Natural killer cell (primary cell): ENCODE data around the gene RABEPK. TPM values are rescaled to one million over a fixed set of nuclear protein-coding genes. Genes with fewer than 3 reads are reported as not detected.
A peak's percentile ranks its signal among the peaks of the same experiment; 100 is the strongest.

Experiments
- ATAC-seq, 3 donors: fragments of 150-1000 bp in 2 of 3; fragments of 200-7000 bp in 1 of 3; cut with Tn5 transposase; 1 replicate in 1 of 3; 2 replicates in 2 of 3; pipeline ENCODE4 v1.10.0; 2021; ENCODE audit warnings: mild to moderate bottlenecking in 2 of 3, moderate library complexity in 2 of 3
- DNase-seq, 2 donors: peaks; one replicate each; pipeline versions ENCODE4 v3.0.0 to v3.0.0-alpha.2; 2013 to 2021; ENCODE audit warnings: mixed read lengths in 1 of 2
- H3K27ac ChIP-seq: one replicate; pipeline ENCODE4 v1.5.1; 2013; ENCODE audit warnings: mild to moderate bottlenecking, low read length
- H3K27me3 ChIP-seq: one replicate; pipeline ENCODE4 v1.6.1; 2013; ENCODE audit warnings: low read length; ENCODE audit not compliant: control insufficient read depth, insufficient read depth
- H3K36me3 ChIP-seq: one replicate; pipeline ENCODE4 v1.6.1; 2013; ENCODE audit warnings: low read length; ENCODE audit not compliant: control insufficient read depth, insufficient read depth
- H3K4me1 ChIP-seq: one replicate; pipeline ENCODE4 v1.6.1; 2013; ENCODE audit warnings: low read length; ENCODE audit not compliant: control insufficient read depth, insufficient read depth
- H3K4me3 ChIP-seq: one replicate; pipeline ENCODE4 v1.5.1; 2013; ENCODE audit warnings: low read length
- H3K9me3 ChIP-seq: one replicate; pipeline ENCODE4 v1.6.1; 2013; ENCODE audit warnings: low read length; ENCODE audit not compliant: control insufficient read depth, insufficient read depth
- H3K27ac Mint-ChIP-seq, 2 donors: one replicate each; pipeline ENCODE4 v1.8.0; 2022; ENCODE audit warnings: mild to moderate bottlenecking in 2 of 2, mixed read lengths in 2 of 2, moderate library complexity in 1 of 2
- H3K27me3 Mint-ChIP-seq, 2 donors: one replicate each; pipeline ENCODE4 v1.8.0; 2022; ENCODE audit warnings: low read depth in 2 of 2, mixed read lengths in 2 of 2
- H3K36me3 Mint-ChIP-seq: one replicate; pipeline ENCODE4 v1.8.0; 2022; ENCODE audit warnings: mixed read lengths
- H3K4me1 Mint-ChIP-seq, 2 donors: one replicate each; pipeline ENCODE4 v1.8.0; 2022; ENCODE audit warnings: mixed read lengths in 2 of 2
- H3K4me3 Mint-ChIP-seq: one replicate; pipeline ENCODE4 v1.8.0; 2022; ENCODE audit warnings: mild to moderate bottlenecking, moderate library complexity, mixed read lengths
- H3K9me3 Mint-ChIP-seq, 2 donors: one replicate each; pipeline ENCODE4 v1.8.0; 2022; ENCODE audit warnings: mixed read lengths in 2 of 2
- WGBS: methylation state at CpG from one replicate; pipeline ENCODE4 v1.1.7; 2013; ENCODE audit warnings: missing lambda C conversion rate; ENCODE audit not compliant: insufficient coverage; 5-methylcytosine and 5-hydroxymethylcytosine counted together
- intact Hi-C: fragments of 100-400 bp; cut with micrococcal nuclease; formaldehyde crosslinking; loops from one replicate; pipeline ENCODE4 v1.14.2; 2022
- total RNA-seq, 4 donors: library from RNA; stranded (reverse); fragments of 120-200 nt in 1 of 4; gene quantifications; one replicate each; pipeline versions ENCODE4 v1.2.3 to v1.2.4, GENCODE V29; 2013 to 2022
- TF ChIP-seq, protein P1 (sequence below): fragments of 200-600 bp; IDR thresholded peaks from one replicate; pipeline ENCODE4 v1.8.0; 2022; ENCODE audit warnings: antibody characterized with exemption

Gene RABEPK
- total RNA-seq, 3 donors from 2014 or later (not counting 1 experiment from before 2014, with no cell fraction given): 10.6 to 13.1 (median 11.8) TPM

DNA sequence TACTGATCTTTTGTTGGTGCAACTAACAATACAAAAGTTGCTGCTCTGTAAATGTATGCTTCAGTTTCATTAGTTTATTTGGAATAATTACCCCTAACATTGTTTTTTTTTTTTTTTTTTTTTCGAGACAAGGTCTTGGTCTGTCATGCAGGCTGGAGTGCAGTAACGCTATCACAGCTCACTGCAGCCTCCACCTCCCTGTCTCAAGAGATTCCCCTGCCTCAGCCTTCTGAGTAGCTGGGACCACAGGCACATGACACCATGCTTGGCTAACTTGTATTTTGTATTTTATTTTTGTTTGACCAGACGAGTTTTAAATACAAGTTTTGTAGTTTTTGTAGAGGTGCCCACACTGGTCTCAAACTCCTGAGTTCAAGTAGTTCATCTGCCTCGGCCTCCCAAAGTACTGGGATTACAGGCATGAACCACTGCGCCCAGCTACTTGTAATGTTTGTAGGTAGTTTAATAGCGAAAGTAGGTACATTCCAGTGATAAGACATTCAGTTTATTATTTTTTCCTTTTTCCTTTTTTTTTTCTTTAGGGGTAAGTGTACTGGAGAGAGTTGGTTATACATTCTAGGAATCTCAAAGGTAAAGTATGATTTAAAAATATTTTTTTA, 68.2 kb downstream of the RABEPK start:
- WGBS: 78% methylated on average over 3 of the region's 6 CpGs
- H3K4me1 Mint-ChIP-seq: peaks cover 35 to 38% of the 10 kb centered on the region in 2 donors
- H3K9me3 Mint-ChIP-seq: no peaks in the 10 kb centered on the region
- Histone ChIP-seq H3K4me1 (no peaks in the 10 kb centered on the region), H3K27me3 (no peaks in the 10 kb centered on the region), H3K4me3 (no peak overlapping the region), H3K36me3 (peaks cover 4% of the 10 kb centered on the region), H3K27ac (no peak overlapping the region), H3K9me3 (no peaks in the 10 kb centered on the region)
- ATAC-seq: no peak
- H3K4me3 Mint-ChIP-seq: no peak overlapping the region
- no peaks in the 10 kb centered on the region for H3K27me3 Mint-ChIP-seq
- peak overlapping the region; percentile 20 to 50 for H3K27ac Mint-ChIP-seq
- no peak for DNase-seq
- intact Hi-C loops: no loop called here
- no peaks in the 10 kb centered on the region for H3K36me3 Mint-ChIP-seq
- TF ChIP-seq, protein P1, sequence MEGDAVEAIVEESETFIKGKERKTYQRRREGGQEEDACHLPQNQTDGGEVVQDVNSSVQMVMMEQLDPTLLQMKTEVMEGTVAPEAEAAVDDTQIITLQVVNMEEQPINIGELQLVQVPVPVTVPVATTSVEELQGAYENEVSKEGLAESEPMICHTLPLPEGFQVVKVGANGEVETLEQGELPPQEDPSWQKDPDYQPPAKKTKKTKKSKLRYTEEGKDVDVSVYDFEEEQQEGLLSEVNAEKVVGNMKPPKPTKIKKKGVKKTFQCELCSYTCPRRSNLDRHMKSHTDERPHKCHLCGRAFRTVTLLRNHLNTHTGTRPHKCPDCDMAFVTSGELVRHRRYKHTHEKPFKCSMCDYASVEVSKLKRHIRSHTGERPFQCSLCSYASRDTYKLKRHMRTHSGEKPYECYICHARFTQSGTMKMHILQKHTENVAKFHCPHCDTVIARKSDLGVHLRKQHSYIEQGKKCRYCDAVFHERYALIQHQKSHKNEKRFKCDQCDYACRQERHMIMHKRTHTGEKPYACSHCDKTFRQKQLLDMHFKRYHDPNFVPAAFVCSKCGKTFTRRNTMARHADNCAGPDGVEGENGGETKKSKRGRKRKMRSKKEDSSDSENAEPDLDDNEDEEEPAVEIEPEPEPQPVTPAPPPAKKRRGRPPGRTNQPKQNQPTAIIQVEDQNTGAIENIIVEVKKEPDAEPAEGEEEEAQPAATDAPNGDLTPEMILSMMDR: no peak

DNA sequence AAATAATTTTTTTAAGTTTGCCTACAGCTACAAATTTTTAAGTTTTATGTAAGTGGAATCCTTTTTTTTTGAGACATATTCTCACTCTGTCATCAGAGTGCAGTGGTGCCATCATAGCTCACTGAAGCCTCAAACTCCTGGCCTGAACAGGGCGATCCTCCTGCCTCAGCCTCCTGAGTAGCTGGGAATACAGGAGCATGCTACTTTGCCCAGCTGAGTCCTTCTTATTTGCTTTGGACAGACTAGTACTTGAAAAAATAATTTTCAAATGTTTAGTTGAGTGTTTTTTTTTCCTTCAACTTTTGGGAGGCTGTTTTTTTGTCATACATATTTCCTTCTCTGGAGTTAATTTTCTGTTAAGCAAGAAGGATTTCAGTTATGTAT, 68.7 kb downstream of the RABEPK start:
- Histone ChIP-seq H3K27me3 (no peaks in the 10 kb centered on the region), H3K36me3 (peaks cover 4% of the 10 kb centered on the region), H3K27ac (no peak overlapping the region), H3K9me3 (no peaks in the 10 kb centered on the region), H3K4me3 (no peak overlapping the region), H3K4me1 (no peaks in the 10 kb centered on the region)
- no peak overlapping the region for H3K4me3 Mint-ChIP-seq
- no peaks in the 10 kb centered on the region for H3K27me3 Mint-ChIP-seq
- 100% methylated on average over 1 of the region's 1 CpG for WGBS
- H3K9me3 Mint-ChIP-seq: no peaks in the 10 kb centered on the region
- intact Hi-C loops: no loop called here
- TF ChIP-seq, protein P1: no peak
- no peaks in the 10 kb centered on the region for H3K36me3 Mint-ChIP-seq
- H3K4me1 Mint-ChIP-seq: peaks cover 31 to 35% of the 10 kb centered on the region in 2 donors
- H3K27ac Mint-ChIP-seq: peak overlapping the region in 1 of 2 donors; percentile 50
- no peak for DNase-seq
- ATAC-seq: no peak

DNA sequence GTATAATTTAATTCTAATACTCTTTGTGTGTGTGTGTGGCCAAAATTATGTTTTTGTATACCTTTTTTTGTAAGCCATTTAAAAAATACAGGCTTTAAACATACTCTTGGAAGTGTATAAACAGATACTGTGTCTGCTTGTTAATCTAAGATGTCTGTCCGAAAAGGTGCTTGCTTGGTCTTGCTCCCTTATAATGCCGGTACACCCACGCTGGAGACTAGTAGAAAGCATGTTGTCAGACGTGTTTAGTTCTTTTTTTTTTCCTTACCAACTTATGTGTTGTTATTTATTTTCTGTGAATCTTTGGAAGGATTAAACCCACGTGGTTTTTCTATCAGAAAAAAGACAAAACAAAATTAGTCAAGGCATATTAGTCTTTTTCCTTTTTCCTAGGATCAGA, 70.7 kb downstream of the RABEPK start:
- no peaks in the 10 kb centered on the region for H3K36me3 Mint-ChIP-seq
- no peak for DNase-seq
- no peaks in the 10 kb centered on the region for H3K9me3 Mint-ChIP-seq
- H3K36me3 ChIP-seq: peaks cover 8% of the 10 kb centered on the region
- no peaks in the 10 kb centered on the region for H3K9me3 ChIP-seq
- H3K27me3 ChIP-seq: no peaks in the 10 kb centered on the region
- H3K4me3 Mint-ChIP-seq: no peak overlapping the region
- TF ChIP-seq, protein P1: no peak
- no peaks in the 10 kb centered on the region for H3K4me1 ChIP-seq
- intact Hi-C loops: no loop called here
- H3K27me3 Mint-ChIP-seq: no peaks in the 10 kb centered on the region
- no peak overlapping the region for H3K27ac Mint-ChIP-seq
- no peak overlapping the region for H3K27ac ChIP-seq
- no peak for ATAC-seq
- H3K4me1 Mint-ChIP-seq: peaks cover 20 to 25% of the 10 kb centered on the region in 2 donors
- WGBS: 97% methylated on average over 4 of the region's 5 CpGs
- H3K4me3 ChIP-seq: no peak overlapping the region

DNA sequence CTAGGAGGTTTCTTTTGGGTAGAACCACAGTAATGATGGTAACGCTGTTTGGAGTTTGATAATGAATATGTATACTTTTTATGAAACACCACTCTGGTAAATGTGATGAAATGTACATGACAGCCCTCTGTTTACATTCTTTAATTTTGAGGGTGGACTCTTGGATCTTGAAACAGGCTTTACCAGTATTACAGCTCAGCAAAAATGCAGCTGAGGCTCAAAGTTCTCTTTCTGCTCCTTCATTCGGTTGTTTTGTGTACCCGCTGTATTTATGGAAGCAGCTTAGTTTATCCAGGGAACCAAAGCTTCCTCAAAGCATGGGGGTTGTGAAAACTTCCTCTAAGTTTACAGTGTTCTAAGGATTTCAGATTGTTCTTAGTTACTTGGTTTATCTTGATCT, 72.4 kb downstream of the RABEPK start:
- H3K27ac ChIP-seq: no peak overlapping the region
- TF ChIP-seq, protein P1: no peak
- no peak overlapping the region for H3K4me3 ChIP-seq
- Mint-ChIP-seq H3K4me3 (no peak overlapping the region), H3K36me3 (no peaks in the 10 kb centered on the region), H3K9me3 (no peaks in the 10 kb centered on the region), H3K27ac (peak overlapping the region; percentile 34 to 70), H3K4me1 (peaks cover 24 to 26% of the 10 kb centered on the region in 2 donors), H3K27me3 (no peaks in the 10 kb centered on the region)
- intact Hi-C loops: no loop called here
- no peak for ATAC-seq
- H3K9me3 ChIP-seq: no peaks in the 10 kb centered on the region
- 85% methylated on average over 3 of the region's 3 CpGs for WGBS
- H3K4me1 ChIP-seq: no peaks in the 10 kb centered on the region
- H3K27me3 ChIP-seq: no peaks in the 10 kb centered on the region
- peaks cover 3% of the 10 kb centered on the region for H3K36me3 ChIP-seq
- no peak for DNase-seq
